ENCODE results near the gene PRG2. TPM values are rescaled to one million over a fixed set of nuclear protein-coding genes. Genes with fewer than 3 reads are reported as not detected.

Gene PRG2
- total and polyA plus RNA-seq, 2 of the 13 experiments (the other 11 are each of a cell fraction or from before 2014, with no cell fraction given): not detected

- H3K4me1 ChIP-seq (ENCODE audit: insufficient read depth, low read length): peaks cover 76% of the 10 kb centered on the region
- H3K79me2 ChIP-seq (ENCODE audit: insufficient read depth, low read length): no peaks in the 10 kb centered on the region
- BruUV-seq (replicated peaks): no TSS peak
- H2AFZ ChIP-seq (ENCODE audit: low read length): no peak overlapping the region
- no peak overlapping the region for H3K4me3 ChIP-seq (replicated peaks in 1 of 3; ENCODE audit: insufficient read depth in 1 of 3, low read depth in 2 of 3, low read length in 3 of 3)
- in situ Hi-C loops (cut with HindIII; ENCODE audit: extremely low pct_ligation_motif_present, low pct_unique_long_range_greater_than_20kb): no loop called here
- intact Hi-C loops (cut with micrococcal nuclease; ENCODE audit: unreplicated experiment): no loop called here
- POLR2A ChIA-PET: no interaction called here
- CTCF ChIA-PET (ENCODE audit: low intra/inter-chr PET ratio, low total read pairs): no interaction called here
- TF ChIP-seq THAP11 (CRISPR knock-in tag; IDR thresholded peaks at IDR 0.05) (no peak), CTCF (CRISPR knock-in tag; IDR thresholded peaks at IDR 0.05) (peak; percentile 27)
- DNase-seq (ENCODE audit: low spot score) (no peak), FAIRE-seq (no peak), ATAC-seq (peak; percentile 70)
- no peaks in the 10 kb centered on the region for H4K20me1 ChIP-seq (ENCODE audit: insufficient read depth, low read length)
- H3K4me2 ChIP-seq (ENCODE audit: low read depth, low read length): no peak overlapping the region
- no peaks in the 10 kb centered on the region for H3K9me3 ChIP-seq (ENCODE audit: low read length)
- peaks cover 0 to 2% of the 10 kb centered on the region in 2 experiments; a peak in 1 of 5 replicates for H3K27me3 ChIP-seq (ENCODE audit: control insufficient read depth in 1 of 2, insufficient read depth in 2 of 2, low read length in 2 of 2)
- no peak overlapping the region for H3K27ac ChIP-seq (ENCODE audit: extremely low read length, insufficient read depth, low read length)
- H3K36me3 ChIP-seq (replicated peaks in 1 of 2; ENCODE audit: control insufficient read depth in 1 of 2, insufficient read depth in 2 of 2, low read length in 2 of 2): no peaks in the 10 kb centered on the region
- 15% methylated on average over 1 of the region's 1 CpG for WGBS (ENCODE audit: low lambda C conversion rate)
- H3K9ac ChIP-seq (ENCODE audit: insufficient read depth, low read depth, low read length): no peak overlapping the region
Observed at GRCh38 chr11:57430952-57431351, 40.5 kb upstream of the PRG2 start.

GRCh38 chr11:57429946-57430345 is 39.5 kb upstream of the PRG2 start:
- no peak for ATAC-seq
- peaks cover 80% of the 10 kb centered on the region for H3K4me1 ChIP-seq (ENCODE audit: insufficient read depth, low read length)
- POLR2A ChIA-PET: no interaction called here
- BruUV-seq (replicated peaks): no TSS peak
- H3K36me3 ChIP-seq (replicated peaks in 1 of 2; ENCODE audit: control insufficient read depth in 1 of 2, insufficient read depth in 2 of 2, low read length in 2 of 2): no peaks in the 10 kb centered on the region
- in situ Hi-C loops (cut with HindIII; ENCODE audit: extremely low pct_ligation_motif_present, low pct_unique_long_range_greater_than_20kb) (no loop called here), intact Hi-C loops (cut with micrococcal nuclease; ENCODE audit: unreplicated experiment) (no loop called here)
- H3K9me3 ChIP-seq (ENCODE audit: low read length): no peaks in the 10 kb centered on the region
- DNase-seq (ENCODE audit: low spot score): no peak
- no peak overlapping the region for H3K4me2 ChIP-seq (ENCODE audit: low read depth, low read length)
- WGBS (ENCODE audit: low lambda C conversion rate): 6% methylated on average over 4 of the region's 4 CpGs
- CTCF ChIA-PET (ENCODE audit: low intra/inter-chr PET ratio, low total read pairs): no interaction called here
- TF ChIP-seq BORCS8-MEF2B (CRISPR knock-in tag; IDR thresholded peaks at IDR 0.05): no peak
- TF ChIP-seq TRIM22 (IDR thresholded peaks at IDR 0.05): no peak
- no peak for TF ChIP-seq ZNF383 (CRISPR knock-in tag; IDR thresholded peaks at IDR 0.05; ENCODE audit: borderline replicate concordance)
- TF ChIP-seq ZNF10 (CRISPR knock-in tag; IDR thresholded peaks at IDR 0.05; ENCODE audit: borderline replicate concordance, low read depth): no peak
- H2AFZ ChIP-seq (ENCODE audit: low read length): no peak overlapping the region
- H3K79me2 ChIP-seq (ENCODE audit: insufficient read depth, low read length): no peaks in the 10 kb centered on the region
- H4K20me1 ChIP-seq (ENCODE audit: insufficient read depth, low read length): no peaks in the 10 kb centered on the region
- H3K27me3 ChIP-seq (ENCODE audit: control insufficient read depth in 1 of 2, insufficient read depth in 2 of 2, low read length in 2 of 2): peaks cover 0 to 2% of the 10 kb centered on the region in 2 experiments; a peak in 1 of 5 replicates
- H3K4me3 ChIP-seq (replicated peaks in 1 of 3; ENCODE audit: insufficient read depth in 1 of 3, low read depth in 2 of 3, low read length in 3 of 3): no peak overlapping the region
- no peak overlapping the region for H3K27ac ChIP-seq (ENCODE audit: extremely low read length, insufficient read depth, low read length)
- no peak for FAIRE-seq
- no peak overlapping the region for H3K9ac ChIP-seq (ENCODE audit: insufficient read depth, low read depth, low read length)
